Globus pallidus (tissue), 1 donor: ENCODE data around the gene SMYD1.

Source experiments
- DNase-seq: peaks from one replicate; pipeline ENCODE4 v3.0.0-alpha.2; 2015; ENCODE audit warnings: low spot score

The SMYD1 gene

DNA sequence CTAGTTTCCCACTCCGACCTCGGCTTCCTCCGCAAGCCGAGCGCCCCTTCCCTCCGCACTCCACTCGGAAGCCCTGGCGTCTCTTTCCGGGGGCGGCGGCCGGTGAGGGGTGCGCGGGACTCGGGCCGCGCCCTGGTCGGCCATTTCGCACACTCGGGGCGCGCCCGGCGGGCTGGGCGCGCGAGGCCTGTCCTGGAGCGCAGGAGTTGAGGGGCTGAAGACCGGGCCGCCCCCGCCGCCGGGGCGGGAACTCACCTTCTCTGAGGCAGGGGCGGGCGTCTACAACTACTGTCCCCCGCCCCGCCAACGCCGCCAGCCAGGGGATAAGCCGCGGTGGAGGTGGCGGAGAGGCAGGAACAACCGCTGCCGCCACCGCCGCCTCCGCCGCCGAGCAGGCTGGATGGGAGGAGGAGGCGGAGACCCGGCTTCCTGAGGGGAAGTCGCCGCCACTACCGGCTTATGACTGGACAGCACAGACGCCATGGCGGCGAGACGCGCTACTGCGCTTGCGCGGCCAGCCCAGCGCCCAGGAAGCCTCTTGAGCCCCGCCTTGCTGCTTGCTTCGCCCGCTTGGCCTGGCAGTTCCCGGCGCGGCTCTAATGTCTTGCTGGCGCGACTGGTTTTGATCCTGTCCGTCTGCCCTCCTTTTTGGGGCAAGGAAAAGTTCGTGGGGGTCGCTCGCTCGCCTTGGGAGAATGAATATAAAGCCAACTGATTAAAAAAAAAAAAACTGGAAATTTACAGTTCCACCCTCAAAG lies 12.1 kb upstream of the SMYD1 start, which contains the start of gene KRCC1:
Gene KRCC1 (minus strand): TSS at position 413 of the 758 bp plus-strand sequence. CDS start 27,220 bp downstream, outside the sequence.
- DNase-seq = peak; percentile 96

DNA sequence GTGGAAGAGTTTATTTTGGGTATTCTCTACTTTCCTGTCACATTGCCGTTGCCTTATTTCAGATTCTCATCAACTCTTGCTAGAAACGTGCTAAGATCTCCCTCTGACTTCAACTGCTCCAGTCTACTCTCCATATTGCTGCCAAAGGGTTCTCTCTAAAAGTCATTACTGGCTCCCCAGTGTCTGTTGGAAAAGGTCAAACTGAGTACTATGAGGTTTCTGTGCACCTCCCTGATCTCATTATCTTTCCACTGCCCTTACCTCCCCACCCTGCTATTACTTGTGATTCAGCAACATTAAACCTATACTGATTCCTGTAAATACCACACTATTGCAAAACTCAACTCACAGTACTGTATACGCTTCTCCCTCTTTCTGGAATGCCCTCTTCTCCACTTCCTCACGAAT lies 10.2 kb upstream of the SMYD1 start:
- no peak for DNase-seq

DNA sequence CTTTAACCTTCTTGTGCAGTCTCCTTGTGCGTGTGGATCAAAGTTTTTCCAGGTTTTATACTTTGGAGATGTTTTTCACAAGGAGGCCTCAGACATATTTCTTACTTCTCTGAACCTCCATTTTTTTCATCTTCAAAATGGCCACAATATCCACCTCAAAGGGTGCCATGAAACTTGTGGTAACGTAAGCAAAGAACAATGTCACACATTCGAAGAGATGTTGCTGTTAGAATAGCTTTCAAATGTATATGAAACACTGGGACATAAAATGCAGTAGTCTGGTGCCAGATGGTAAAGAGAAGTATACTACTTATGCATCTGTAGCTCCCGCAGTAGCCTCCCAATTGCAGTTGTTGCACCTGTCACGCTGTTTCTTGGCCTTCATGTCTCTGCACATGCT lies 9.4 kb upstream of the SMYD1 start:
- DNase-seq = no peak

DNA sequence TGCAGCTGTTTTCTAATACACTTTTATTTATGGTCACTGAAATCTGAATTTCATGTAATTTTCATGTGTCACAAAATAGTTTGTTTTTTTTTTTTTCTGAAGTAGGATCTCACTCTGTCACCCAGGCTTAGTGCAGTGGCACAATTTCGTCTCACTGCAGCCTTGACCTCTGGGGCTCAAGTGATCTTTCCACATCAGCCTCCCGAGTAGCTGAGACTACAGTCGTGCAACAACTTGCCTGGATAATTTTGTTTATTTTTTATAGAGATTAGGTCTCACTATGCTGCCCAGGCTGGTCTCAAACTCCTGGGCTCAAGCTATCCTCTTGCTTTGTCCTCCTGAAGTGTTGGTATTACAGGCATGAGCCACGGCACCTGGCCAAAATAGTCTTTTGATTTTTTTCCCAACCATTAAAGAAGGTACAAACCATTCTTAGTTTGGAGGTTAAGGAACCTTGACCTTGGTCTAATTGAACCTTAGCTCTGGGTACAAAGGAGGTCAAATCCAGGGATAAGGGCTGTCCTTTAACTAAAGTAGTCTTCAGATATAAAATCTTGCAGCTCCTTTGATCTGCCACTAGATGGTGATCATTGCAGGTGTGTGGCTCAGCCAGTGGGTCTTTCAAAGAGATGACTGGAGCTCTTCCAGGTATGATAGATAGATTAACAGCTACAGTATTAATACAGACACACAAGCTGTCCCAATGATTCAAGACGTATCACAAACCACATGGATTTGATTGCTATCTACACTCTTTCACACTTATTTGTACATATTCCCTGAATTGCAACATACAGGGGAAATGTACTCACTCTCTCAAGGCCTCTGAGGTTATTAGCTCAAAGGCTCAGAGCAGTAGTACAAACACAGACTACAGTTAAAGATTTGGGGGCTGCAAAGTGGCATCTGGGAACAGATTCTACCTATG lies 7.4 kb upstream of the SMYD1 start:
- peak; percentile 71 for DNase-seq

DNA sequence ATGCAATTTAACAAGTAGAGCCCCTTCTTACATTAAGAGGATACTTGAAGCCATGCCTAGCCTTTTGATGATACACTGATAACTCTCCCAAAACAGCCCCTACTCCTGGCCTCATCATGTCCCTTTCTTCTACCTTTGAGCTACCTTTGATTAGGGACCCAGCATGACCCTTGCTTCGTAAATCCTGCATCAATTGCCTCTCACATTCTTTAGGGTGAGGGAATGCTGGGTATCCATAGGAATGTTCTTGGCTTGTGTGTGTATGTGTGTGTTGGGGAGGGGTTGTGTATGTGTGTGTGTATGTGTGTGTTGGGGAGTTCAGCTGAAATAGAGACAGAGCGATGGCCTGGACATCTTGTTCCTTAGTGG lies 6.7 kb upstream of the SMYD1 start:
- DNase-seq = no peak

DNA sequence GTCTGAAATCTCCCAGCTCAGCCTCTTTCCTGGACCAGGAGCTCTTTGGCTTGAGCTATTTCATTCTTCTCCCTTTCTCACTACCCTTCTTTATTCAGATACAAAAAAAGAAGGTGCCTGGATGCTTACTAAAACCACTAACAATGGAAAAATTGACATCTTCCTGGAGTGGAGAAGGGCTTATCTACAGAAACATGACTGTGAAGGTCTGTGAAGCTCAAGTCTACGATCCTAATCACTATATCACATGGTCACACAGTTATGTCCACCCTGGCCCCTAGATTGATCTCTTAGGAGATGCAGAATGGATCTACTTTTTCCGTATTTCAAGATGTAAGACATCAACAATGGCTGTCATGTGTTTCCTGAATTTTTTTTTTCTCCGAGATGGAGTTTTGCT lies 6.3 kb upstream of the SMYD1 start:
- DNase-seq = no peak

DNA sequence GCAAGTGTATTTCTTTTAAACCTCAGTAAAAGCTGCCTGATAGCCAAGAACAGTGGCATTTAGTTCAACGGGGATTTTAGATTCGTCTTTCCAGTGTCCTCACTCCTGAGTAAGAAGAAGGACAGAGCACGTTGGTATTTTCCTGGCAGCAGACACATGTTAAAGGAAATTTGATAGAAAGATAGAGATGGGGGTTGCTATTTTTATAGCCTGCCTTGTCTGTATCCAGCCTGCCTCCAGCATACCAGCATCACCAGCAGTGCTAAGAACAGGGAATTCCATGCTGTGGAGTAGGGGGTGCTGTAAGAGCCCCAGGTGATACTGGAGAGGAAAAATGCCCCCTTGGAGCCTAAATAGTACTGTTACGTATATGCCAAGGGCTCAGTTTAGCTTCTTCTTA lies 1.1 kb upstream of the SMYD1 start:
- DNase-seq = no peak

DNA sequence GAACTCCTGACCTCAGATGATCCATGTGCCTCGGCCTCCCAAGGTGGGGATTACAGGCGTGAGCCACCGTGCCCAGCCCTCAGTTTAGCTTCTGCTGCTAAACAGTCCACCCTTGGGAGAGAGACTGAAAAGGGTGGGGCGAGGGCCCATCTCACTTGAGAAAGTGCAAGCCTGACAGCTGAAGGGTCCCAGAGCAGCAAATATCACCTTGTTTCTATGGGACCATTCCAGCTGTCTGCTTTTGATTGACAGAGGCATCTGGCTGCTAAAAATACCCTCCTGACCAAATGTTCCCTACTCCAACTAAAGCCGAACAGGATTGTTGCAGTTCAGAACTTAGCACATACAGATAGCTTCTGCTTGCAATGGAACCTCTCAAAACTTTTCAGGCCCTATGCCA lies 436 bp upstream of the SMYD1 start:
- DNase-seq = no peak

DNA sequence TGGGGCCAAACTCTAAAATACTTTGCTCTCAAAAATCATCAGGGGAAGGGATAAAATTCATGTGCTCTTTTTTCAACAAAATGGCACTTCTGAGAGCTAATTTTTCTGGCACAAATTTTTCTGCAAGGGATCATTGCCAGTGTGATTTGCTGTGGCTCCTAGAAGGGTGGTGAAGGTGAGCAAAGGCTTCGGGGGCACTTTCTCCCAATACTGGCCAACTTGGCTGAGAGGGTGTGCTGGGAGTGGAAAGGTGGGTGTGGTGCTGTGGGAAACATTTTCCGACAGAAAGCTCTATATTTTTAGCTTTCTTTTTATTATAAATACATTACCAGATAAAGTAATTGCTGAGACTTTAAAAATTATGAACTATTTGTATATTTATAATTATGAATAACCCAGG lies 419 bp downstream of the SMYD1 start:
- no peak for DNase-seq

DNA sequence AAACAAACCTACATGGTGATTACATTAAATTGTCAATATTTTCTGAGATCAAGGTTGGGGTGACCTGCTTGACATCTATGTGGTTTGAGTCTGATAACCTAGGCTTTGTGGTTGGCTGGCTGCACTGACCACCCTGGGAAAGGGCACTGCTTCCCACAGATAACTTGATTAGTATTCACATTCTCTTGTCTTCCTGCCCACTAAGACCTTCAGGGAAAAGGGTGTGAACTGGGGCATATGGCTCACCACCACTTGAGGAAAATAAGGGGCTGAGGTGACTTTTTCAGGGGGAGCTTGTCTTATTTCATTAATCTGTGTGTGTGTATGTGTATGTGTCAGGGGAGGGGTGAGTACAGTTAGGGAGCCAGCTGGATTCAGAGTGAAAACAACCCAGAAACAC lies 1.5 kb downstream of the SMYD1 start:
- no peak for DNase-seq

DNA sequence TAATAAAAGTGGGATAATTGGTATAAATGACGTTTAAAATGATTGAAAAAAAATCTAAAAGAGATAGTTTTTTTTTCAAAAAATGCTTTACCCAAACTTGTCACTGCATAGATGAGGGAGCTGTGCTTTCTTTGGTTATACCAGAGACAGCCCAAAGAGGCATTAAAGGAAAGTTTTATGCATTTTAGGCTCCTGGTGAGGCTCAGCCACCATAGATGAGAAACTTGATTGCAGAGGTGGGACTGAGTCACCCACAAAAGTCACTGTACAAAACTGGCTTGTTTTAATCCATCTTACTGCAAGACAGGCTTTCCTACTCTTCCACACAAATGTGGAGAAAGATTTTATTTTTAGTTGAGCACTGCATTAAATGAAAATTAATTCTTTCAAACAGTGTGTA lies 2.4 kb downstream of the SMYD1 start:
- no peak for DNase-seq

DNA sequence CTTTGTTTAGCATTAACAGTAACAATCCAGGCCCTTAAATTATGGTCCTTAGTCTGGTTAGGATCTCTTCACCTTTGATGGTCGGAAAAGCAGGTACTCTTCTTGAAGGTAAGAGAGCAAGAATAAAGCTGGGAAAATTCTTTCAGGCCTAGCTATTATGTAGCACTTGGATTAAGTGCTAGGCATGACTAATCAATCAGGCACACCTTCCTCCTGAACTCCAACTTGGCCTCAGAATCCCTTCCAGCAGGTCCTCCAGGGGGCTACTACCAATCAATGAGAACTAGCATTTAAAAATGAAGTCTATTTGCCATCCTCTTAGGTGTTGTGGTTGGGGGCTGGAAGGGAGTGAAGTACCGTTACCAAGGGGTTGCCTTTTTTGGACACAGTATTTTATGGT lies 3.7 kb downstream of the SMYD1 start:
- DNase-seq = no peak

DNA sequence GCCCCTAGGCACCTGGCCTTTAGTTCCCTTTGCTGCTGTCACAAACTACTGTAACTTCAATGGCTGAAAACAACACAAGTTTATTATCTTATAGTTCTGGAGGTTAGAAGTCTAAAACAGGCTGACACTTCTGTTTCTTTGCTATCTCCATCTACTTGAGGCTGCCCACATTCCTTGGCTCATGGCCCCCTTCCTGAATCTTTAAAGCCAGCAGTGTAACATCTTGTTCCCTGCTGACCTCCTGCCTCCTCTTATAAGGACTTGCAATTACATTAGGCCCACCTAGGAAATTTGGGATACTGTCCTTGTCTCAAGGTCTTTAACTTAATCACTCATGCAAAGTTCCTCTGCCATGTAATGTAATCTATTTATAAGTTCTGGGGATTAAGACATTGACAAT lies 6.5 kb downstream of the SMYD1 start:
- no peak for DNase-seq

DNA sequence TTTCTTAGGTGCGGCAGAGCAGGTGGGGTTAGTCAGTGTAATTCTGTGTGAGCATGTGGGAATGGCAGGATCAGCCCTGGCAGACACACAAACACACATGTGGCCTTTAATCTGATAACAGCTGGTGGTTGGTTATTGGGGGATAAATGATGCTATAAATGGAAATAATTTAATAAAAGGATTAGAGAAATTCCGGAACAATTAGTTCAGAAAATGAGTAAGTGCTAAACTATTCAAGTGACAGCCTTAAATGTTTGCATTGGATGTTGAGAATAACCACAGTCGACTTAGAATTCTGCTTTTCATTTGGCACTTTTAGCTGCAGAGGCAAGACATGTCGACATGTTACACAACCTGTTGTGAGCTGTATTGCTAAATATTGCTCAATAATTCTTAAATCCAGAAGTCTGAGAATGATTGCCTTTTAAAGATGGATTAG lies 7.2 kb downstream of the SMYD1 start:
- no peak for DNase-seq

DNA sequence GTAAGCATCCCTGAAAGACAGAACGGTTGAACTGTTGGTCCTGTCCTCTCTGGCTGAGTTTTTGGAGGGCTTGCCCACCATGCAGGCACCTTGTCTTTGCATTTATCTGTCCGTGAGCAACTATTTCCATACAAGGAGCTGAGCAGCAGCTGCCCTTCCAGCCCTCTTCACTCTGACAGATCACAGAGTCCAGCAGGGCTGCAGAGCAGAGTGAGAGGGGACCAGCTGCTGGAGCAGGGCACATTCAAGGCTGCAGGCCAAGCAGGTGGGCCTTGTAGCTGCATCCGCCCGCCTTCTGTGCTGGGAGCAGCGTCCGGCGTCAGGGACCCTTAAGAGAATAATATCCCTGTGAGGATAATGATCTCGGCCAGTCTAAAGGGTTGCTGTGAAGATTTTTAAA lies 9.5 kb downstream of the SMYD1 start:
- no peak for DNase-seq

DNA sequence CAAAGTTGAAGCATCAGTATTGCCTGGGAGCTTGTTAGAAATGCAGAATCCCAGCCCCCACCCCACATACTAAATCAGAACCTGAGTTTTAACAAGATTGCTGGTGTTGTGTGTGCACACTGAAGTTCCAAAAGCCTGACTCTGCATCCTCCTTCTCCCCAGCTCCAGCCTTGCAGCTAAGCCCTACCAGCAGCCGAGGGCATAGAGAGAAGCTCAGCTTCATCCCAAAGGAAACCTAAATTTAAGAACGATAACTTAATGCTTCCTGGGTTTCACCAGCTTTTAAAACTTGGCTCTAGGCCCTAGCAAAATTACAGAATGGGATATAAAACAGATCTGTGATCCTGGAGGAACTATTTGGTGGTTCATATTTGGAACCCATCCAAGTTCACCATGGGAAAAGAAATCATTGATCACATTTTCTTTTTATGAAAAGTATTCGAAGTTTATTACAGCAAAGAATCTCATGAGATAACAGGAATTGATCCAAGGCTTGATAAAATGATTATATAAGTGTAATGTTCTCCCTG lies 11.1 kb downstream of the SMYD1 start:
- no peak for DNase-seq

DNA sequence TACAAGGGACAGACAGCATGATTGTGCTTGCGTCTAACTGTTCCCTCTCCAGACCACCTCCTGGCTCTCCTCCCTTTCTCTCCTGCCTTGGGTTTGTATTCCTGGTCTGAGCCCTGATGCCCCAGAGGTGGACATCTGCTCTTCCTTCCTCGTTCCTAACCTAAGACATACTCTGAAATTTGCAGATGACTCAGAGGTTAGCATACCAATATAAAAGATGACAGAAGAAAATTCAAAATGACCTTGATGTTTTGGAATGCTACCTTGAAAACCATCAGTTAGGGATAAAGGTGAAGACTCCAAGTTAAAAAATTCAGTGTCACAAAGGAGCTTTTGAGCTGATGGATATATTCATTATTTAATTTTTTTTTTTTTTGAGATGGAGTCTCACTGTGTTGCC lies 12.9 kb downstream of the SMYD1 start:
- no peak for DNase-seq

DNA sequence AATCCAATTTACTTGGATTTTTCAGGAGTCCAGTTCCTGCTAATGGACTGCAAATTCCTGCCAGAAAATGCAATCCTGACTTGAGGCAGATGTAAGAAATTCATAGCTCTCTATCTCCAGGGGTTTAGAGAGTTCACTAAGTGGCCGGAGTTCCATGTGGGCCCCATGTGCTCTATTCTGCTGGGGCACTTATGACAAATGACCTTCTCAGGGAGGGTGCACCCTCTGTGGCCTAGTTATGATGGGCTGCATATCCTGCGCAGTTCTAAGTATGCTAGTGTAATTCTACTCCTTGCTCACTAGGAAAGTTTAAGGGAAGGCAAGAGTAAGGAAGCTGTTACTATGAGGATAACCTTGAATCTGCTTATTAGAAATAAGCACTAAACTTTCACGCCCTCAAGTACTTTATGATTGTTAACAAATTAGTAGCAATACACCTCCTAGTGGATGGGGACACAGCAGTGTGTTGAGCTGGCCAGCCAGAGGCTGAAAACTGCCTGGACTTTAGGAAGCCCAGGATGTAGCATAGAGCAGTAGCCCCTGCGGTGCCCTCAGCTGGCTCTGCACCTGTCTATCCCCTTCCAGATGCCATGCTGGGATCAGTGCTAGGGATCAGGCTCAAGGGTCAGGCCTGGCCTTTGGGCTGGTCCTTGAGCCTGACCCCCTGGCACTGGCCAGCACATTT lies 14.4 kb downstream of the SMYD1 start:
- peak; percentile 43 for DNase-seq

DNA sequence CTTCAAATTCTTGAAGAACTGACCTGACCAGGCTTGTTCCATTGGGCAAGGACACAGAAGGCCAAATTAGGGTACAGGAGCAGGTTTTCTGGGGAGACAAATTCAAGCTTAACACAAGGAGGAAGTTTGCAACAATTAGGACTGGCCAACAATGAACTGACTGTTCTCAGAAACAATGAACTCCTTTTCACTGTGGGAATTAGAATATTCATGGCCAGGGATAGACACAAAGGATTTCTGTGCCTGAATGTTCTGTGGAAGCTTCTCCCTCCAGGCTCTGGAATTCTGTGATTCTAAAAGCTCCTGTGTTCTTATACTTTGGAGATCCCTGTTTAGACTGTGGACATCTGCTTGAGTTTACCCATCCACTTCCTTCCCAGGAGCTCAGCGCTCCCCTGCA lies 15.2 kb downstream of the SMYD1 start:
- peak; percentile 97 for DNase-seq

DNA sequence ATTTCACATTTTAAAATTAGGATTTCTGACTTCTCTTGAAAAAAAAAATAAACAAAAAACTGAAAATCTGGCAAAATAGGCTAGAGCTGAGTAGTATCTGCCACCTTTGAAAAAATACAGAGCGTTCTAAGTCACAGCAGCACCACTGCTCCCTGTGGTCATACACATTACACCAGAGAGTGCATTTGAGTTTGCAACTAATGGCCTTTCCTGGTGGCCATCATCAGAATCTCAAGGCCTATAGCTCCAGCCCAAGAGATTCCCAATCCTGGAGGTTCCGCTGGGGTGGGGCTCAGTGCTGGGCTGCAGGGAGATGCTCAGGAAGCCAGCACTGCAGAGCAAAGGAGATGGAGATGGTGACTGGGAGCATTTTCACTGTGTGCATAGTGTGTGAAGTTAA lies 17.5 kb downstream of the SMYD1 start:
- no peak for DNase-seq

DNA sequence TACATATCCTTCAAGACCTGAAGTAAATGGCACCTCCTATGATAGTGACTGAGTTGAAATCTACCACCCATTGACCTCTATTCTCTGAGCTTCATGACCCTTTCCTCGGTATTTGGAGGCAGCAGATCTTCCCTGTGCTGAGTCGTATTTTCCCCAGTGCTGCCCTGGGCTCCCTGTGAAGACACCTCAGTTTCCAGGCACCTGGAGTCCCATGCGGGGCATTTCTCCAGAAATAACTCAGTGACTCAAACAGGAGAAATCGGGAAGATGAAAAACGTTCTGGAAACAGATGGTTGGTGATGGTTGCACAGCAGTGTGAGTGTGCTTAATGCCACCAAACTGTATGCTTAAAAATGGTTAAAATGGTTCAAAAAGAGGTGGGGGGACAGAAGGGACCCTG lies 18.0 kb downstream of the SMYD1 start:
- no peak for DNase-seq

DNA sequence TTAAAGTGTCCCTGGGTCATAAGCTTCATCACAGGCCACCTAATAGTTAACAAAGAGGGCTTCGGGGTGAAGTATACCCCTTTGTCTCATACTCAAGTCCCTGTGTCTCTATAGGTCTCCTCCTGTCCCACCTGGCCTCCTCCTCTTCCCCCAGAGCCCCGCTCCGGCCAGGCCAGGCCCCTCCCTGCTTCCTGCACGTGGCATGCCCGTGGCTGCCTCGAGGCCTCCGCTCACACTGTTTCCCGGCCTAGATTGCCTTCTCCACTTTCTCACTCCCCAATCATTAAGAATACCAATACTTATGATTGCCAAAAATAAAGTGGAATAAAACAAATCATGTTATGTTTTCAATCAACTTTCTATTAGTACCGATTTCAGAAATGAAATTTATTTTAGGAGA lies 18.8 kb downstream of the SMYD1 start:
- no peak for DNase-seq
